Effector memory CD4-positive, alpha-beta T cell (primary cell): Measurements from ENCODE around the gene PRR5L.

Experiments used
- DNase-seq, 3 donors: peaks; one replicate each; pipeline ENCODE4 v3.0.0-alpha.2; 2020
- H3K27ac ChIP-seq: 2 replicates; pipeline ENCODE4 v1.7.0; 2013; ENCODE audit warnings: mild to moderate bottlenecking, low read length, moderate library complexity; ENCODE audit not compliant: insufficient read depth, poor library complexity, severe bottlenecking
- H3K27me3 ChIP-seq: replicated peaks from 2 replicates; pipeline ENCODE4 v1.7.0; 2013; ENCODE audit warnings: mild to moderate bottlenecking, low read length; ENCODE audit not compliant: insufficient read depth, control insufficient read depth, poor library complexity, severe bottlenecking
- H3K36me3 ChIP-seq: 2 replicates; pipeline ENCODE4 v1.7.0; 2013; ENCODE audit warnings: mild to moderate bottlenecking, low read length, moderate library complexity; ENCODE audit not compliant: control insufficient read depth, insufficient read depth
- H3K4me1 ChIP-seq: 2 replicates; pipeline ENCODE4 v1.7.0; 2013; ENCODE audit warnings: low read length, mild to moderate bottlenecking; ENCODE audit not compliant: control insufficient read depth, insufficient read depth, poor library complexity, severe bottlenecking
- H3K4me3 ChIP-seq: 2 replicates; pipeline ENCODE4 v1.7.0; 2013; ENCODE audit warnings: low read length, low read depth, mild to moderate bottlenecking; ENCODE audit not compliant: insufficient read depth, poor library complexity, severe bottlenecking
- H3K9me3 ChIP-seq: 2 replicates; pipeline ENCODE4 v1.7.0; 2013; ENCODE audit warnings: mild to moderate bottlenecking, low read length, moderate library complexity; ENCODE audit not compliant: control insufficient read depth

PRR5L gene

GRCh38 chr11:36408498-36409136 is 112.5 kb downstream of the PRR5L start:
- Histone ChIP-seq H3K9me3 (no peaks in the 10 kb centered on the region), H3K4me3 (no peak overlapping the region), H3K27me3 (no peaks in the 10 kb centered on the region), H3K27ac (peak overlapping the region; percentile 1), H3K36me3 (no peaks in the 10 kb centered on the region), H3K4me1 (peaks cover 32% of the 10 kb centered on the region)
- no peak for DNase-seq

- Histone ChIP-seq H3K36me3 (no peaks in the 10 kb centered on the region), H3K27ac (peak overlapping the region; percentile 1), H3K4me3 (no peak overlapping the region), H3K9me3 (no peaks in the 10 kb centered on the region), H3K4me1 (peaks cover 32% of the 10 kb centered on the region), H3K27me3 (no peaks in the 10 kb centered on the region)
- DNase-seq = no peak
Observed at GRCh38 chr11:36409152-36409816, 113.2 kb downstream of the PRR5L start.

- Histone ChIP-seq H3K4me3 (no peak overlapping the region), H3K36me3 (no peaks in the 10 kb centered on the region), H3K27me3 (no peaks in the 10 kb centered on the region), H3K27ac (peak overlapping the region; percentile 44), H3K4me1 (peaks cover 38% of the 10 kb centered on the region), H3K9me3 (no peaks in the 10 kb centered on the region)
- no peak for DNase-seq
Observed at GRCh38 chr11:36411202-36411640, 115.1 kb downstream of the PRR5L start.

- Histone ChIP-seq H3K4me3 (no peak overlapping the region), H3K4me1 (peaks cover 38% of the 10 kb centered on the region)
Observed at GRCh38 chr11:36412781-36413383, 116.8 kb downstream of the PRR5L start.

GRCh38 chr11:36417154-36417553 is 121.1 kb downstream of the PRR5L start:
- Histone ChIP-seq H3K9me3 (no peaks in the 10 kb centered on the region), H3K27ac (no peak overlapping the region), H3K4me3 (no peak overlapping the region), H3K27me3 (no peaks in the 10 kb centered on the region), H3K36me3 (no peaks in the 10 kb centered on the region), H3K4me1 (peaks cover 22% of the 10 kb centered on the region)
- no peak for DNase-seq

More at GRCh38 chr11:36412781-36413383, 116.8 kb downstream of the PRR5L start:
- Histone ChIP-seq H3K27ac (no peak overlapping the region), H3K9me3 (no peaks in the 10 kb centered on the region), H3K27me3 (no peaks in the 10 kb centered on the region), H3K36me3 (no peaks in the 10 kb centered on the region)
- DNase-seq = no peak

- Histone ChIP-seq H3K4me1 (peaks cover 21% of the 10 kb centered on the region), H3K36me3 (no peaks in the 10 kb centered on the region), H3K27me3 (no peaks in the 10 kb centered on the region), H3K27ac (no peak overlapping the region), H3K4me3 (no peak overlapping the region), H3K9me3 (no peaks in the 10 kb centered on the region)
- DNase-seq = no peak
Observed at GRCh38 chr11:36419791-36420424, 123.8 kb downstream of the PRR5L start.

GRCh38 chr11:36421546-36422155 is 125.6 kb downstream of the PRR5L start:
- DNase-seq = no peak
- Histone ChIP-seq H3K4me1 (peaks cover 16% of the 10 kb centered on the region), H3K27me3 (no peaks in the 10 kb centered on the region), H3K9me3 (no peaks in the 10 kb centered on the region), H3K4me3 (no peak overlapping the region), H3K36me3 (no peaks in the 10 kb centered on the region), H3K27ac (no peak overlapping the region)

- no peak for DNase-seq
- Histone ChIP-seq H3K36me3 (no peaks in the 10 kb centered on the region), H3K9me3 (no peaks in the 10 kb centered on the region), H3K27ac (no peak overlapping the region), H3K4me1 (peaks cover 6% of the 10 kb centered on the region), H3K4me3 (no peak overlapping the region), H3K27me3 (no peaks in the 10 kb centered on the region)
Observed at GRCh38 chr11:36425561-36426081, 129.5 kb downstream of the PRR5L start.

- DNase-seq = no peak
- Histone ChIP-seq H3K4me1 (peaks cover 4% of the 10 kb centered on the region), H3K27me3 (no peaks in the 10 kb centered on the region), H3K4me3 (no peak overlapping the region), H3K9me3 (no peaks in the 10 kb centered on the region), H3K36me3 (no peaks in the 10 kb centered on the region), H3K27ac (no peak overlapping the region)
Observed at GRCh38 chr11:36426226-36426848, 130.2 kb downstream of the PRR5L start.
